ENCODE measurements around the gene RFLNA.
"Not testable (repeated sequence)": the region's sequence is repeated elsewhere in the genome, so short reads cannot be mapped to it uniquely, and the experiment has no call there.

Gene RFLNA

DNA sequence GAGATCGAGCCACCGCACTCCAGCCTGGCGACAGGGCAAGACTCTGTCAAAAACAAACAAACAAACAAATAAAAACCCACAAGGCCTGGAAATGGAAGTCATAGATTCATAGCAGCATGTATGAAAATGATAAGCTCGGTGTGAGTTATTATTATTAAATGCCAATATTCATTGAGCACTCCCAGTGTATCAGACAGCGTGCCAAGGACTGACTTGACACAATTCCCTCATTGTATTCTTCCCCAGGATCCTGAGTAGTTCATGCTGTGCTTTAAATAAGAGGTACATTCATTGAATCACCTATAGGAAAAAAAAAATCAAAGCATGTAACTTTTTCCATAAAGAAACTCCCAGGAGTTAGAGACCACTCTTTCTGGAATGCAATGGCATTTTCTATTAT lies 12.6 kb upstream of the RFLNA start:
- no peak for DNase-seq (ENCODE audit: extremely low read depth in 1 of 2, low read depth in 1 of 2)

DNA sequence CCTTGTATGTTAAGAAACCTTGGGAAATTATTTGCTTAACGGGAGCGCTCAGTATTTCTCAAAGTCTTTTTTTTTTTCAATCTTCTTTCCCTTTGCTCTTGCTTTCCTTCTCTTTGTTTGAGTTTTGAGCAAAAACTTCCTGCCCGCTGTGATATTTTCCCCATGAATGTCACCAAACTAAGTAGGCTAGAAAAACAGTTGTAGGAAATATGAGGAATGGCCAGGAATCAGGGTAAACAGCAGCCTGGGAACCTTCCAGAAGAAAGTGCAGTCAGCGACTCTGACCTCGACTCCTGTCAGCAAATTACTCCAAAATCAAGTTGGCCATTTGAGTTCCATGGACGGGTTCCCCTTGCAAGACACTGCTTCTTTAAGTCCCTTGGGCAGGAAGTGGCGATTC lies 11.6 kb upstream of the RFLNA start:
- DNase-seq (ENCODE audit: extremely low read depth in 1 of 2, low read depth in 1 of 2) = no peak

DNA sequence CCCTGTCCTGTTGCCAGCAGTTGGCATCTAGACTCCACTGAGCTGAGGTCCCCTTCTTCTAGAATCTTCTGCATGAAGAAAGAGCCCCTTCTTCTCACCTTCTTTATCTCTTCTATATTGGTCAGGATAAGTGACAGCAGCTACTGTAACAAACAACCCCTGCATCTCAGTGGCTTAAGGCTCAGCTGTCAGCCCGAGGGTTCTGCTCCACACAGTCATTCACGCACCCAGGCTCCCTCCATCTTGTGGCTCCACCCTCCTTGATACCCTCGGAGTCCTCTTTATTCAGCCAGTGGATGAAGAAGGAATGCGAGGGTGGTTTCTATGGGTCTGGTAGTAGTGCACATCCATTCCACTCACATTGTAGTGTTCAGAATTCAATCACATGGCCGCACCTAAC lies 10.5 kb upstream of the RFLNA start:
- no peak for DNase-seq (ENCODE audit: extremely low read depth in 1 of 2, low read depth in 1 of 2)

DNA sequence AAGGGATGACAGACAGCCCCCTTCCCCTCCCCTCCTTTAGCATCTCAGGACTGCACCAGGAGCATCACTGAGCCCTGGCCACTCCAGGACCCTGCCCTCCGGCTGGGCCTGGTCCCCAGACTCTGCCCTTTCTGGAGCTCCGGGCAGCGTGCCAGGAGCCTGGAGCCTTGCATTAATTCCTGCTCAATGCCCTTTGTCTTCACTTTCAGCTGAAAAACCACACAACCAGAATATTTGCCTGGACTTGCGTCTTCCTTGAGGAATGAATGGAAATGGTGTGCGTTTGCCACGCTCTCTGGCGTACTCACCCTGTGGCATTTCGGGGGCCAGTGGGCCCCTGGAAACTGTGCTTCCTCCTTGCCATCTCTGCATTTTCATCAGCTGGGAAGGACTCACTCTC lies 8.5 kb upstream of the RFLNA start:
- DNase-seq (ENCODE audit: extremely low read depth in 1 of 2, low read depth in 1 of 2) = no peak

DNA sequence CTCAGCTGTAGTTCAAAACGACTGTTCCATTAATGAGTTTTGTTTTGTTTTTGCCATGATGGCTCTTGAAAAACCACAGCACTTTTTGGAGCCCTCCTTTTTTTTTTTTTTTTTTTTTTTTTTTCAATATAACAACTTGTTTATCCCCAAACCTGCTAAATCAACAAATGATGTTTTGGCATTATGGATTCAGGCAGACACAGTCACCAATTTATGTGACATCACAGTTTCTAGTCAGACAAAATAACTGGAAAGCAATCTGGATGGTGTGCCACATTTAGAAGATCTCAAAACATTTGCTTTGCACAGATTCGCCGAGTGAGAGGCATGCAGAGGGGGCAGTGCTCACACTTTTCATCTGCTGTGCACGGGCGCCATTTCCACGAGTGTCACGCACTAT lies 7.9 kb upstream of the RFLNA start:
- DNase-seq (ENCODE audit: extremely low read depth in 1 of 2, low read depth in 1 of 2) = no peak

DNA sequence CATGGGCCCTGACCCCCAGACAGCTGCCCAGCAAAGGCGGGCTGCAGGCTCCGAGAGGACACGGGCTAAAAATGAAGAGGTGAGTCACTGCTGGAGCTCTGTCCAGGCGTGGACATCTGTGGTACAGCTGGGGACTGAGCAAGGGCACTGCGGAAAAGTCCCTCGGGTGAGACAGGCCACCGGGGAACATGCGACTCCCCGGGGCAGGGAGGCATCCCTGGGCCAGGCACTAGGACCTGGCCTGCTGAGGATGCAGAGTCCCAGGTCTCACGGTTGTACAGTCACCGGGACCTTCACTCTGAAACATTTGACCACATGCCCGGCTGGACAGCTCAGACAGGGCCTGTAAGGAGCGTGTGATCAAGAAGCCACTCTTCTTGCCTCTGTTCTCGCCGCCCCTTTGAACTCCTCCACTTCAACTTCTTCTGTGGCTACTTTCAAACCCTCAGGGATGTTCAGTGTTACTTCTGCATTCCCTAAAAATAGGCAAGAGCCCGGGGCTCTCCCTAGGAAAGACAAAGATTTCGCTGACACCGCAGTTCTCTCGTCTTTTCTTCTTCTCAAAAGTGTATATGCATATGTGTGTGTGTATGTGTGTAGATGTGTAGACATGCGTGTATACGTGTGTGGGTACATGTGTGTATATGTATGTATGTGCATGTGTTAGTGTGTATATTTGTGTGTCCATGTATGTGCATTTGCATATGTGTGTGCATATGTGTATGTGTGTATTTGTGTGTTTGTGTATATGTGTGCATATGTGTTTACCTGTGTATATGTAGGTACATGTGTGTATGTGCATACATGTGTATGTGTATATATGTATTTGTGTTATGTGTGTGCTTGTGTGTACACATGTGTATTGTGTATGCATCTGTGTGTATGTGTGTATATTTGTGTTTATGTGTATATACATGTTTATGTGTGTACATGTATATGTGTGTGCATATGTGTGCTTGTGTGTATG lies 5.0 kb upstream of the RFLNA start:
- DNase-seq (ENCODE audit: extremely low read depth in 1 of 2, low read depth in 1 of 2) = no peak

DNA sequence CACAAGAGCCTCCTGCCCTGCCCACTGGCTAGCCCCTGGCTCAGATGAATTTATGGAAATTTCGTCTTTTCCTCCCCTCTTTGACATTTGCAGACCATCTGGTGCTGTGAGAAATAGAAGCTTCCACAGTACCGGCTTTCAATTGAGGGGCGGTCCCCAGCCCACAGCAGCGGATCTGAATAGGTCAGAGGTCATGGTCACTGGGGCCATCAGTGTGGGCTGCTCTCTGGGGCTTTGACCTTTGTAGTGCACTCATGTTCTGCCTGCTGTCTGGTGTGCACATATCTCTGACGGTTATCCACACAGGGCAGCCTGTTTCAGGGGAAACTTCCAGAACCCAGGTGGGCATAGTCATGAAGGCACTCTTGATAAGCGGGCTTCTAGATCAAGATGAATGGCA lies 2.5 kb upstream of the RFLNA start:
- DNase-seq (ENCODE audit: extremely low read depth in 1 of 2, low read depth in 1 of 2) = no peak

DNA sequence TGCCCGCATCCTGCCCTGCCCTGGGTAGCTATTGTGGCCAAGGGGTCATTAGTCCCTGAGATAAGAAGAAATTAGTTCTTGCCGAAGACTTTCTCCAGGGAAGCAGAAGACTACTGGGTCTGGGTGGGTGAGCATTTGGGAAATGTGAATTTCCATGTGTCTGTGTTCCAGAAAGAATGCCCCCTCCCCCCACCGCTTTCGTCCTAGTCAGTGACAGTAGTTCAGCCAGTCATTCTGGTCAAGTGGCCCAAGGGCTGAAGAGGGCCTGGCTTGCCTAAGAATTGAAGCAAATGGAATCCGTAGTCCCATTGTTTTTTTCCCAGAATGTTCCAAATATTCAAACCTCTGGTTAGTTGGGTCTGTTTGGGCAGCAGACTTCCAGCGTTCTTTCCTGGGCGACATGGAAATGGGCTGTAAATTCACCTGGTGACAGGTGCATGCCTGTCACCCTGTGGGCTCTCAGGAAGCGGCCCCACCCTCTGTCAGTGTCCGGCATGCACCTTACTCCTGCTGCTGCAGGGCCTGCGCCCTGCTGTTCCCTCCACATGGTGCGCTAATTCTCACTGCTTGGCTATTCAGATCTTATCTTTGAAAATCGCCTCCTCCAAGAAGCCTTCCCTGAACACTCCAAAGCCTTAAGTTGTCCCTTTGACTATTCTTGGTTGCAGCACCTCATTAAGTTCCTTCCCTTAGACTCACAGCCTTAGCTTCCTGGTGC lies 1.4 kb upstream of the RFLNA start:
- no peak for DNase-seq (ENCODE audit: extremely low read depth in 1 of 2, low read depth in 1 of 2)

DNA sequence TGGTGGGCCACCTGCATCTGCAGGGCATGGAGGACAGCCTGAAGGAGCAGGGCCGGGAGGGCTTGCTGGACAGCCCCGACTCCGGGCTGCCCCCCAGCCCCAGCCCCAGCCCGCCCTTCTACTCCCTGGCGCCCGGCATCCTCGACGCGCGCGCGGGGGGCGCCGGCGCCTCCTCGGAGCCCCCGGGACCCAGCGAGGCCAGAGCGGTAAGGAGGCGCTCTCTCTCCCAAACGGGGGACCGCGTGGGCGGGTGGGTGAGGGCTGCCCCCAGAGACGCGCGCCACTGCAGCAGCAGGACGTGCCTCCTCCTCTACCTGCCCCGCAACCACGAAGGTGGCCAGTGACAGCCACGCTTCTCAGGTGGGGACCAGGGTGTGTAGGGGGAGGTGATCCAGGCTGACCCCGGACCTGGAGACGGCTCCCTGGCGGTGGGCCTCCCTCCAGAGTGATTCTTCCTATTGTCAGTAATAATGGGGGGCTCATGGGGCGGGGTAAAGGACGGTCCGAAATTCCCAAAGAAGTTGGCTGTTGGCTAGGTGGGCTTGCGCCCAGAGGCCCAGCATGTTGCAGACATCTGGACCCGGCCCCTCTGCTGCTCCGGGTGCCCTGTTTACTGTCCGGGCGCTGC lies 652 bp downstream of the RFLNA start:
- no peak for DNase-seq (ENCODE audit: extremely low read depth in 1 of 2, low read depth in 1 of 2)

DNA sequence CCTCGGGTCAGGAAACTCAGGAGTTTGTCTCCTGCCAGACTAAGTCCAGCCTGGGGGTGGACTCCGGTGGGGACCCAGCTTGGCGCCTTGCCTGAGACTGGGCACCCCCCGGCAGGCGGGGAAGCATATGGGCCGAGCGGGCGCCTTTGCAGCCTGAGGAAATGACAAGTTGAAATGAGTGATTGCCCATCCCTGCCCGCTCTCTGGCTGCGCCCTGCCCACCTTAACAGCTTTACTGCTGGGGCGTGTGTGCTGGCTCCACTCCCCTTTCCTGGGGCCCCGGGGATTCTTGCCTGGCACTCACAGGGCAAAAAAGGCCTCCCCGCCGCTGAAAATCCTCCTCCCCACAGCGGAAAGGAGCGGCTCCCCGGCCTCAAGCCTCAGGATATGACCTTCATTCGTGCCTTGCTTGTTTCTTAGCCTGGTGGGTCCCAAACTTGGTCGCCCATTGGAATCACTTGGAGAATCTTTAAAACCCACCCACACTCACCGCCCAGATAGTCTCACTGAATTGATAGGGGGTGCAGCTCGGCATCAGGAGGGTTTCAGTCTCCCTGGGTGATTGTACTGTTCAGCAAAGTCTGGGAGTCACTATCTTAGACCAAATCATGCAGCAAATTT lies 1.5 kb downstream of the RFLNA start:
- DNase-seq (ENCODE audit: extremely low read depth in 1 of 2, low read depth in 1 of 2) = no peak

DNA sequence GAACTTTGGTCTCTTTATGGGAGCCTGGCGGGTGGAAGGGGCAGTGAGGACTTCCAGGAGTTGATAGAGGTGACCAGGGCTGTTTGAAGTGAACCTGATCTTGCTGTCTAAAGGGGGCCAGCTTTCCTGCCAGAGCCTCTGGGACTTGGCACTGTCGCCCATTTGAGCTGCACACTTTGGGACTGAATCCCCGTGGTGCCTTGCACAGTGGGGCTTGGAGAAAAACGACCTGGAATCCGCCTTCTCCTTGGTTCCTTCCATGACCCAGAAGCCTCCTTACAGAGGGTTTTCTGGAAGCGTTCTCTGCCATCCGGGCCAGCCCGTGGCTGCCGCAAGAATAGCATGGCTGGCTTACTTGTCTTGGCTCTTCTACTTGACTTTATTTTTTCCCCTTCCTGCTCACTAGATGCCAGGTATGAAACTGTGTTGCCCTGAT lies 2.0 kb downstream of the RFLNA start:
- no peak for DNase-seq (ENCODE audit: extremely low read depth in 1 of 2, low read depth in 1 of 2)

DNA sequence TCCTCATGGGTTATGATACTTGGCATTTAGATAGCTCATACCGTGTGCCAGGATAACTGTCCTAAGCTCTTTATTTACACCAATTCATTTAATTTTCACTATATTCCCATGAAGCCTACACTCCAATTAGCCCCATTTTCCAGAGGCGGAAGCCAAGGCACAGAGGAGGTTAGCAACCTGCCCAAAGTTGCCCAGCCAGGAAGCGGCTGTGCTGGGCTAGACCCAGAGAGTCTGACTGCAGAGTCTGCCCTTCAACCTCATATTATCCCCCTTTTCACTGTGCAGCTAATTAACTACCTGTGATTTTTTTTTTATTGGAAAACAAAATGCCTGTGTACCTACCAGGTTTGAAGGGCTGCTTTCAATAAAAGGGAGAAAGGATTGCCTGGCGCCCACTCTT lies 2.5 kb downstream of the RFLNA start:
- no peak for DNase-seq (ENCODE audit: extremely low read depth in 1 of 2, low read depth in 1 of 2)

DNA sequence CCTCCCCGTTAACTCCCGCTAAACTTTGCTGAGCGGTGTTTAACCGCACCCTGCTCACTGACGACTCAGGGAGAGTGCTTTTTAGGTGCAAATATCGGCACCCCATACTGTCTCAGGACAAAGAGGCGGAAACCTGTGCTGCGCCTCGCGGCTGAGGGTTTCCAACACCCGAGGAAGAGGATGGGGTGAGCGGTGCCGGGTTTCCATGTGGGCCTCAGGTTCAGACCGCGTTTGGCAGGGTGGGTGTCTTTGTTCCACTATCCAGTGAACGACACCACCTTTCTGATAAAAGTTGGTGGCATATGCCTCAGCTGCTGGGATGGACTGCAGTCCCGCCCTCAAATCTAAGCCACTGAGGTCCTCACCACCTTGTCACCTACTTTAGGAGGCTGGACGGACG lies 3.0 kb downstream of the RFLNA start:
- DNase-seq (ENCODE audit: extremely low read depth in 1 of 2, low read depth in 1 of 2) = no peak

DNA sequence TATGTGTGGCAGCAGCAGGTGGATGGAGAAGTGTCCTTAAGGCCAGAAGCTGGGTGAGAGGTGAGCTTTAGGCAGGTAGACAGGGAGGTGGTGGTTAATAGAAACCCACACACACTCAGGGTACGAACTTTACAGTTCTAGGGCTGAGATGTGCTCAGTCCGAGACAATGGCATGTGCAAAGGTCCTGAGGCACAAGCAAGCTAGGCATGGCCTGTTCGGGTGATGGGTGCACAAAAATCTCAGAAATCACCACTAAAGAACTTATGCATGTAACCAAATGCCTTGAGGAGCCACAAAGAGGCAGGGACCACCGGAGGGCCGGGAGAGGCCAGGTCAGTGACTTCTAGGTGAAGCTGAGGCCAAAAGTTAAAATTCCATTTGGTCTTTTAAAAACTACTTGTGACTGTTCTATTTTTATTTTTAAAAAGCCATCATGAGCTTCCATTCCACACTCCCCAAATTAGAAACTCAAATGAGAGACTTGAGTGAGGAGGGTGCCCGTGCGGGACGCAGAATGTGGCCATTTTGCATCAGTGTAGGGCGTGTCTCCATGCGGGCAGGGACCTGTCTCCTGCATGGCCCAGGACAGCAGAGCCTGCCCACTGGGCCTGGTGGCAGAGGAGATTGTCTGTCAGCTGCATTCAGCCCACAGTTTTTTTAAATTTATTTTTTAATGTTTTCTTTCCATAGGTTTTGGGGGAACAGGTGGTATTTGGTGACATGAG lies 4.0 kb downstream of the RFLNA start:
- DNase-seq (ENCODE audit: extremely low read depth in 1 of 2, low read depth in 1 of 2) = no peak

DNA sequence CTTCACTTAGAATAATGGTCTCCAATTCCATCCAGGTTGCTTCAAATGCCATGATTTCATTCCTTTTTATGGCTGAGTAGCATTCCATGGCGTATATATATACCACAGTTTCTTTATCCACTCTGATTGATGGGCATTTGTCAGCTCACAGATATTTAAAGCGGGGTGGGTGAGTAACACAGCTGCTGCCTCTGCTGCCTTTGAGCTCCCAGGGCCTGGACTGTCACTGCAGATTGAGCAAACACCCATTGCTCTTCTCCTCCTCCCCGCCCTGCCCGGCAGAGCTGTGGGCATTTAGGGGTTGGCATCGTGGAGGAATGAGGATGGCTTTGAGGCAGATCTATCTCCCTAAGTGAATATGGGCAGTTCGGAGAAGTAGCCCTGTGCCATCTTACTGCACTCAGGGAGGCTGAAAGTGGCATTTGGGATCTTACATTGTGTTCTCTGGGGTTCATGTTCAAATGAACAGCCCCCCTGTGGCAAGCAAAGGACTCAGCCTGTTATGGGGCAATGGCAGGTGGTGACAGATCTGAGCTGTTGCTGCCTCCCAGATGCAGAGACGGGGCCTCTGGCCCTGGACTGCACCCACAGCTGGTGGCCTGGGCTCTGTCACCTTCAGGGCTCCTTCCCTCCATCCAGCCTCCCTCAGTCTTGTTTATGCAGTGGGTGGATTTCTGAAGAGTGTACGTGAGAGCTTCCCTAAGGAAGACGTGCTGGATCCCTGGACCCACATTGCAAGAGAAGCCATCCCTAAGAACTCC lies 4.9 kb downstream of the RFLNA start:
- DNase-seq (ENCODE audit: extremely low read depth in 1 of 2, low read depth in 1 of 2) = no peak

DNA sequence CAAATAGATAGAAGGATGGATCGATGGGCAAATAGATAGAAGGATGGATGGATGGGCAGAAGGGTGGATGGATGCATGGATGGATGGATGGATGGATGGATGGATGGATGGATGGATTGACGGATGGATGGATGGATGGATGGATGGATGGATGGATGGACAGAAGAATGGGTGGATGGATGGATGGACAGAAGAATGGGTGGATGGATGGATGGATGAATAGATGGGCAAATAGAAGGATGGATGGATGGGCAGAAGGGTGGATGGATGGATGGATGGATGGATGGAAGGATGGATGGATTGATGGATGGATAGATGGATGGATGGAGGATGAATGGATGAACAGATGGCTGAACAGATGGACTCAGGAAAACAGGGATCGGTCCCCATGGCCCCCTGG lies 5.8 kb downstream of the RFLNA start:
- DNase-seq (ENCODE audit: extremely low read depth in 1 of 2, low read depth in 1 of 2) = not testable (repeated sequence)

DNA sequence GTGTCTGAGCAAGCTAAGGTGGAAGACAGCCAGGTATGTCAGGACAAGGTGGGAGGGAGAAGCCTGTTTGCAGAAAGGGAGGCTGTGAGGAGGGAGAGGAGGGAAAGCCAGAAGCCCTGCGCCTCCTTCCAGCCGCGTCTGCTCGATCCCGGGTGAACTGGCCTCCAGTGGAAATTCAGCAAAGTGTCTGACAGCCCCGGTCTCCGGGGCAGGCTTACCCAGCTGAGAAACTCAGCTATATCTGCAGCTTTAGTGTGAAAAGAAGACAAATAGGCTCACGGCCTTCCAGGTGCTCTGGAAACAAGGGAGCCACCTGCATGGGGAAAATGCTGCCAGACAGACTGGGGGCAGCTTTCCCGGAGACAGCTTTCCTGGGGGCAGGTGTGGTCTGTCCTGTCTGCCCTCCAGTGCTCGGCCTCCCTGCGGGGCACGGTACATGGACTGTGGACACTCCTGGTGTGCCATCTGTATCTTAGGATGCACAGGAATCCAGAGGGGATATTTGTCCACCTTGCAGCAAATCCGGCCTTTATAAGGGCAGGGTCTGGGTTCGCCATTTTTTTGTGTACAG lies 6.3 kb downstream of the RFLNA start:
- no peak for DNase-seq (ENCODE audit: extremely low read depth in 1 of 2, low read depth in 1 of 2)

DNA sequence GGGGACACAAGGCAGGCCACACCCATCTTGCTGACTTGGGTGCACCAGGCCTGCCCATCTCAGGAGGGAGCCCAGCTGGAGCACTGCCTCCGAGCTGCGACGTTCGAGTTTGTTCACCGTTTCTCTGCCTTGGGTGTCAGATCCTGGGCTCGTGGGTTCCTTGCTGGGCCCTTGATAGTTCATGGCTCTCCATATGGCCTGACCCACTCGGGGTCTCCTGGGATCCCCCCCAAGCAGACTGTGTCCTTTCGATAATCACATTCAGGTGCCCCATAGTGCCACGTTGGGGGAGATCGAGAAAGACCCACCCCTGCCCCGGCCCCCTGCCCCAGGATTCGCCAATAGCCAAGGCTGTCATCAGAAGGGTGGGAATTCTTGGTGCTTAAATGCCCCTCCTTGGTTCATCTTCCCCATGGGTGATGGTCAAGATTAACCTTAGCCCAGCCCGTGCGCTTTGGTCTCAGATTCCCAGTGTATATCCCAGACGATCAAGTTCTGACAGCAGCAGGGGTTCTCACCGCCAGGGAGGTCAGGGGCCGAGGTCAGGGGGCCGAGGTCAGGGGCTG lies 7.4 kb downstream of the RFLNA start:
- no peak for DNase-seq (ENCODE audit: extremely low read depth in 1 of 2, low read depth in 1 of 2)

All from activated CD8-positive, alpha-beta memory T cell treated with anti-CD3 and anti-CD28 coated beads for 1 hour (primary cell).